SK-N-SH treated with all-trans-retinoic acid at 6 μM for 48 hours (cell line): ENCODE measurements around the gene SREBF1.

Experiments
- ATAC-seq: fragments of 200-7000 bp; cut with Tn5 transposase; 3 replicates; pipeline ENCODE4 v1.9.1; 2020; ENCODE audit warnings: mild to moderate bottlenecking, moderate library complexity
- ARNTL ChIP-seq: fragments of 450-650 bp; formaldehyde crosslinking; IDR thresholded peaks from 2 replicates; pipeline ENCODE4 v1.5.0; 2020; ENCODE audit warnings: low read depth, mild to moderate bottlenecking, moderate library complexity, borderline replicate concordance
- BACH2 ChIP-seq: fragments of 250-450 bp; sonication (Bioruptor Pico); IDR thresholded peaks from 2 replicates; pipeline ENCODE4 v1.9.0; 2021; ENCODE audit warnings: mild to moderate bottlenecking, borderline replicate concordance
- CSDC2 ChIP-seq: fragments of 250-450 bp; sonication (Bioruptor Pico); IDR thresholded peaks from 2 replicates; pipeline ENCODE4 v1.5.0; 2020; ENCODE audit warnings: mild to moderate bottlenecking, moderate library complexity
- ESRRG ChIP-seq: fragments of 250-450 bp; sonication (Bioruptor Pico); IDR thresholded peaks from 2 replicates; pipeline ENCODE4 v1.6.1; 2021; ENCODE audit warnings: mild to moderate bottlenecking
- ISL1 ChIP-seq: fragments of 250-450 bp; sonication (Bioruptor Pico); IDR thresholded peaks from 2 replicates; pipeline ENCODE4 v2.1.2; 2022; ENCODE audit warnings: mild to moderate bottlenecking, moderate library complexity
- OSR1 ChIP-seq: fragments of 250-450 bp; sonication (Bioruptor Pico); IDR thresholded peaks from 2 replicates; pipeline ENCODE4 v1.8.0; 2022; ENCODE audit warnings: moderate library complexity, mild to moderate bottlenecking, inconsistent platforms
- PPARA ChIP-seq: fragments of 250-450 bp; sonication (Bioruptor Pico); IDR thresholded peaks from 2 replicates; pipeline ENCODE4 v1.5.0; 2020; ENCODE audit warnings: mild to moderate bottlenecking, borderline replicate concordance
- RARB ChIP-seq: fragments of 250-450 bp; sonication (Bioruptor Pico); IDR thresholded peaks from 2 replicates; pipeline ENCODE4 v1.8.0; 2021; ENCODE audit warnings: mild to moderate bottlenecking, moderate library complexity
- TCF4 ChIP-seq: fragments of 250-450 bp; sonication (Bioruptor Pico); IDR thresholded peaks from 2 replicates; pipeline ENCODE4 v1.8.0; 2021; ENCODE audit warnings: mild to moderate bottlenecking, moderate library complexity, borderline replicate concordance
- TOX ChIP-seq: fragments of 250-450 bp; sonication (Bioruptor Pico); IDR thresholded peaks from 2 replicates; pipeline ENCODE4 v1.8.0; 2021; ENCODE audit warnings: mild to moderate bottlenecking, moderate library complexity, borderline replicate concordance
- ZC3H10 ChIP-seq: fragments of 250-450 bp; sonication (Bioruptor Pico); IDR thresholded peaks from 2 replicates; pipeline ENCODE4 v1.5.1; 2021; ENCODE audit warnings: mild to moderate bottlenecking, moderate library complexity
- ZFP30 ChIP-seq: fragments of 450-650 bp; formaldehyde crosslinking; IDR thresholded peaks from 2 replicates; pipeline ENCODE4 v1.5.0; 2022; ENCODE audit warnings: mild to moderate bottlenecking, moderate library complexity
- ZNF565 ChIP-seq: fragments of 450-650 bp; formaldehyde crosslinking; conservative IDR thresholded peaks from 2 replicates; pipeline ENCODE4 v1.5.0; 2020; ENCODE audit warnings: low read depth, mild to moderate bottlenecking, moderate library complexity
- ZNF70 ChIP-seq: fragments of 450-650 bp; formaldehyde crosslinking; IDR thresholded peaks from 2 replicates; pipeline ENCODE4 v1.5.0; 2020; ENCODE audit warnings: mild to moderate bottlenecking, moderate library complexity
- TF ChIP-seq, protein P1 (sequence below): fragments of 250-450 bp; sonication (Bioruptor Pico); IDR thresholded peaks from 2 replicates; pipeline ENCODE4 v1.8.0; 2020; ENCODE audit warnings: mild to moderate bottlenecking, moderate library complexity, borderline replicate concordance
- TF ChIP-seq, protein P2 (sequence below): fragments of 250-450 bp; sonication (Bioruptor Pico); IDR thresholded peaks from 2 replicates; pipeline ENCODE4 v1.8.0; 2021; ENCODE audit warnings: low read depth, mild to moderate bottlenecking, moderate library complexity, borderline replicate concordance
- TF ChIP-seq, protein P3 (sequence below): fragments of 250-450 bp; sonication (Bioruptor Pico); IDR thresholded peaks from 2 replicates; pipeline ENCODE4 v1.5.1; 2021; ENCODE audit warnings: mild to moderate bottlenecking, moderate library complexity
- TF ChIP-seq, protein P4 (sequence below): fragments of 250-450 bp; sonication (Bioruptor Pico); IDR thresholded peaks from 2 replicates; pipeline ENCODE4 v1.5.0; 2020; ENCODE audit warnings: mild to moderate bottlenecking, moderate library complexity

The SREBF1 gene

GRCh38 chr17:17774009-17774881, 62.5 kb downstream of the SREBF1 start:
- ATAC-seq = peak; percentile 64
- TF ChIP-seq ARNTL (CRISPR knock-in tag) (no peak), ZNF565 (CRISPR knock-in tag) (no peak), ZNF70 (CRISPR knock-in tag) (no peak), RARB (CRISPR knock-in tag) (no peak), ZC3H10 (CRISPR knock-in tag) (no peak), CSDC2 (CRISPR knock-in tag) (no peak)

GRCh38 chr17:17772231-17772630, 64.6 kb downstream of the SREBF1 start:
- no peak for ATAC-seq
- TF ChIP-seq, protein P1, sequence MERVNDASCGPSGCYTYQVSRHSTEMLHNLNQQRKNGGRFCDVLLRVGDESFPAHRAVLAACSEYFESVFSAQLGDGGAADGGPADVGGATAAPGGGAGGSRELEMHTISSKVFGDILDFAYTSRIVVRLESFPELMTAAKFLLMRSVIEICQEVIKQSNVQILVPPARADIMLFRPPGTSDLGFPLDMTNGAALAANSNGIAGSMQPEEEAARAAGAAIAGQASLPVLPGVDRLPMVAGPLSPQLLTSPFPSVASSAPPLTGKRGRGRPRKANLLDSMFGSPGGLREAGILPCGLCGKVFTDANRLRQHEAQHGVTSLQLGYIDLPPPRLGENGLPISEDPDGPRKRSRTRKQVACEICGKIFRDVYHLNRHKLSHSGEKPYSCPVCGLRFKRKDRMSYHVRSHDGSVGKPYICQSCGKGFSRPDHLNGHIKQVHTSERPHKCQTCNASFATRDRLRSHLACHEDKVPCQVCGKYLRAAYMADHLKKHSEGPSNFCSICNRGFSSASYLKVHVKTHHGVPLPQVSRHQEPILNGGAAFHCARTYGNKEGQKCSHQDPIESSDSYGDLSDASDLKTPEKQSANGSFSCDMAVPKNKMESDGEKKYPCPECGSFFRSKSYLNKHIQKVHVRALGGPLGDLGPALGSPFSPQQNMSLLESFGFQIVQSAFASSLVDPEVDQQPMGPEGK (CRISPR knock-in tag) = no peak
- TF ChIP-seq ARNTL (CRISPR knock-in tag) = no peak
- TF ChIP-seq BACH2 = no peak

DNA sequence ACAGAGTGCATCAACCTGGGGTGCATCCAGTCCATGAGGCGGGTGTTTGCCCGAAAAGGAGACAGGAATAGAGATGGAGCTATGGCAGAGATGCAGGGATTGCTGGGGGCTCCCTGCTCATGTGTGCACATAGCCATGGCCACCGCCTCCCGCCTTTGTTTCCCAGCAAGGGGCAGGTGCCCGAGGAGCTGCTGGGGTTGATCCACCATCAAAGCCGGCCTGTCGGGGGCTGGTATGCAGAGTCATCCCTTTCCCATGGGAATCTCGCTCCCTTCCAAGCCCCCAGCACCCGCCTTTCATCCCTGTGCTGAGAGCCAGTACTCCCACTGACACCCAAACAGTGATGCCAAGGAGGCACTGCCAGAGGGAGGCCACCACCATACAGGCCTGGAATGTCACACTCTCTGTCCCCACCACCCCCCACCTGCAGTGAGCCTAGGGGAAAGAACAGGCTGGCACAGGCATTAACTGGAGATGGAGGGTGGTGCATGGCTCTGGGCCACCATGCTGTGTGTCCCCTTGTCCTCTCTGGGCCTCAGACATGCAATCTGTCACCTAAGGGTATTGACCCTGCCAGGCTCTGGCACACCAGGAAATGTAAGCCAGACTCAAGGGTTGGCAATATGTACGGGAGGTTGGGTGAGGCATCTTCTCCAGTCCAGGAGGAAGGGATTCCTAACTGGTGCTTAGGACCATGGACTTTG, 65.1 kb downstream of the SREBF1 start:
- TF ChIP-seq OSR1 (CRISPR knock-in tag) (no peak), TCF4 (no peak), RARB (CRISPR knock-in tag) (no peak), BACH2 (no peak), ESRRG (CRISPR knock-in tag) (no peak)
- TF ChIP-seq, protein P2, sequence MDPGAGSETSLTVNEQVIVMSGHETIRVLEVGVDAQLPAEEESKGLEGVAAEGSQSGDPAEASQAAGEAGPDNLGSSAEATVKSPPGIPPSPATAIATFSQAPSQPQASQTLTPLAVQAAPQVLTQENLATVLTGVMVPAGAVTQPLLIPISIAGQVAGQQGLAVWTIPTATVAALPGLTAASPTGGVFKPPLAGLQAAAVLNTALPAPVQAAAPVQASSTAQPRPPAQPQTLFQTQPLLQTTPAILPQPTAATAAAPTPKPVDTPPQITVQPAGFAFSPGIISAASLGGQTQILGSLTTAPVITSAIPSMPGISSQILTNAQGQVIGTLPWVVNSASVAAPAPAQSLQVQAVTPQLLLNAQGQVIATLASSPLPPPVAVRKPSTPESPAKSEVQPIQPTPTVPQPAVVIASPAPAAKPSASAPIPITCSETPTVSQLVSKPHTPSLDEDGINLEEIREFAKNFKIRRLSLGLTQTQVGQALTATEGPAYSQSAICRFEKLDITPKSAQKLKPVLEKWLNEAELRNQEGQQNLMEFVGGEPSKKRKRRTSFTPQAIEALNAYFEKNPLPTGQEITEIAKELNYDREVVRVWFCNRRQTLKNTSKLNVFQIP (CRISPR knock-in tag) = no peak
- TF ChIP-seq, protein P3, sequence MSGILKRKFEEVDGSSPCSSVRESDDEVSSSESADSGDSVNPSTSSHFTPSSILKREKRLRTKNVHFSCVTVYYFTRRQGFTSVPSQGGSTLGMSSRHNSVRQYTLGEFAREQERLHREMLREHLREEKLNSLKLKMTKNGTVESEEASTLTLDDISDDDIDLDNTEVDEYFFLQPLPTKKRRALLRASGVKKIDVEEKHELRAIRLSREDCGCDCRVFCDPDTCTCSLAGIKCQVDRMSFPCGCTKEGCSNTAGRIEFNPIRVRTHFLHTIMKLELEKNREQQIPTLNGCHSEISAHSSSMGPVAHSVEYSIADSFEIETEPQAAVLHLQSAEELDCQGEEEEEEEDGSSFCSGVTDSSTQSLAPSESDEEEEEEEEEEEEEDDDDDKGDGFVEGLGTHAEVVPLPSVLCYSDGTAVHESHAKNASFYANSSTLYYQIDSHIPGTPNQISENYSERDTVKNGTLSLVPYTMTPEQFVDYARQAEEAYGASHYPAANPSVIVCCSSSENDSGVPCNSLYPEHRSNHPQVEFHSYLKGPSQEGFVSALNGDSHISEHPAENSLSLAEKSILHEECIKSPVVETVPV (CRISPR knock-in tag) = no peak
- ATAC-seq = no peak

- ATAC-seq = no peak
- no peak for TF ChIP-seq ZFP30 (CRISPR knock-in tag)
- TF ChIP-seq, protein P1 (CRISPR knock-in tag) = no peak
- no peak for TF ChIP-seq TOX (CRISPR knock-in tag)
- no peak for TF ChIP-seq TCF4
- TF ChIP-seq RARB (CRISPR knock-in tag) = no peak
- no peak for TF ChIP-seq ZC3H10 (CRISPR knock-in tag)
- TF ChIP-seq BACH2 = no peak
- TF ChIP-seq, protein P4, sequence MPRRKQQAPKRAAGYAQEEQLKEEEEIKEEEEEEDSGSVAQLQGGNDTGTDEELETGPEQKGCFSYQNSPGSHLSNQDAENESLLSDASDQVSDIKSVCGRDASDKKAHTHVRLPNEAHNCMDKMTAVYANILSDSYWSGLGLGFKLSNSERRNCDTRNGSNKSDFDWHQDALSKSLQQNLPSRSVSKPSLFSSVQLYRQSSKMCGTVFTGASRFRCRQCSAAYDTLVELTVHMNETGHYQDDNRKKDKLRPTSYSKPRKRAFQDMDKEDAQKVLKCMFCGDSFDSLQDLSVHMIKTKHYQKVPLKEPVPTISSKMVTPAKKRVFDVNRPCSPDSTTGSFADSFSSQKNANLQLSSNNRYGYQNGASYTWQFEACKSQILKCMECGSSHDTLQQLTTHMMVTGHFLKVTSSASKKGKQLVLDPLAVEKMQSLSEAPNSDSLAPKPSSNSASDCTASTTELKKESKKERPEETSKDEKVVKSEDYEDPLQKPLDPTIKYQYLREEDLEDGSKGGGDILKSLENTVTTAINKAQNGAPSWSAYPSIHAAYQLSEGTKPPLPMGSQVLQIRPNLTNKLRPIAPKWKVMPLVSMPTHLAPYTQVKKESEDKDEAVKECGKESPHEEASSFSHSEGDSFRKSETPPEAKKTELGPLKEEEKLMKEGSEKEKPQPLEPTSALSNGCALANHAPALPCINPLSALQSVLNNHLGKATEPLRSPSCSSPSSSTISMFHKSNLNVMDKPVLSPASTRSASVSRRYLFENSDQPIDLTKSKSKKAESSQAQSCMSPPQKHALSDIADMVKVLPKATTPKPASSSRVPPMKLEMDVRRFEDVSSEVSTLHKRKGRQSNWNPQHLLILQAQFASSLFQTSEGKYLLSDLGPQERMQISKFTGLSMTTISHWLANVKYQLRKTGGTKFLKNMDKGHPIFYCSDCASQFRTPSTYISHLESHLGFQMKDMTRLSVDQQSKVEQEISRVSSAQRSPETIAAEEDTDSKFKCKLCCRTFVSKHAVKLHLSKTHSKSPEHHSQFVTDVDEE = no peak
- TF ChIP-seq ARNTL (CRISPR knock-in tag) = no peak
- TF ChIP-seq OSR1 (CRISPR knock-in tag) = no peak
- no peak for TF ChIP-seq PPARA (CRISPR knock-in tag)
- TF ChIP-seq ISL1 = no peak
- TF ChIP-seq, protein P3 (CRISPR knock-in tag) = no peak
- TF ChIP-seq, protein P2 (CRISPR knock-in tag) = no peak
- TF ChIP-seq ZNF70 (CRISPR knock-in tag) = no peak
These were observed 66.1 kb downstream of the SREBF1 start for GRCh38 chr17:17770632-17771044.
